NCI-H524 treated with DMSO at 0.1 percent for 48 hours (cell line): ENCODE measurements around the gene RNF220.
"Not testable (repeated sequence)": the region's sequence is repeated elsewhere in the genome, so short reads cannot be mapped to it uniquely, and the experiment has no call there.

Experiments
- DNase-seq: peaks from one replicate; lab custom pipeline; 2025; lab: John Stamatoyannopoulos, UW

The RNF220 gene

GRCh38 chr1:44496541-44497171 lies 91.6 kb downstream of the RNF220 start:
- DNase-seq = no peak

- no peak for DNase-seq
Observed at GRCh38 chr1:44497422-44498170, 92.5 kb downstream of the RNF220 start.

- no peak for DNase-seq
Observed at GRCh38 chr1:44499306-44499705, 94.3 kb downstream of the RNF220 start.

GRCh38 chr1:44500181-44501046 lies 95.4 kb downstream of the RNF220 start:
- peak; percentile 64 for DNase-seq

- DNase-seq = no peak
Observed at GRCh38 chr1:44501047-44501890, 96.2 kb downstream of the RNF220 start.

GRCh38 chr1:44502823-44503222 lies 97.8 kb downstream of the RNF220 start:
- not testable (repeated sequence) for DNase-seq

GRCh38 chr1:44503625-44504024 lies 98.6 kb downstream of the RNF220 start:
- no peak for DNase-seq

GRCh38 chr1:44505210-44505993 lies 100.3 kb downstream of the RNF220 start:
- DNase-seq = no peak

GRCh38 chr1:44507490-44508396 lies 102.7 kb downstream of the RNF220 start:
- peak; percentile 67 for DNase-seq

- DNase-seq = no peak
Observed at GRCh38 chr1:44508397-44508745, 103.3 kb downstream of the RNF220 start.

- DNase-seq = no peak
Observed at GRCh38 chr1:44511363-44511762, 106.3 kb downstream of the RNF220 start.

- DNase-seq = peak; percentile 19
Observed at GRCh38 chr1:44511769-44512168, 106.7 kb downstream of the RNF220 start.

GRCh38 chr1:44512313-44512885 lies 107.3 kb downstream of the RNF220 start:
- peak; percentile 81 for DNase-seq

- no peak for DNase-seq
Observed at GRCh38 chr1:44513111-44513510, 108.1 kb downstream of the RNF220 start.

- DNase-seq = no peak
Observed at GRCh38 chr1:44514673-44515072, 109.6 kb downstream of the RNF220 start.

GRCh38 chr1:44515416-44515815 lies 110.4 kb downstream of the RNF220 start:
- DNase-seq = no peak

- DNase-seq = no peak
Observed at GRCh38 chr1:44519035-44519676, 114.1 kb downstream of the RNF220 start.

GRCh38 chr1:44521378-44522080 lies 116.5 kb downstream of the RNF220 start:
- DNase-seq = no peak
